K562 (cell line): ENCODE data around the gene TYRO3.

Experiments used
- CTCF ChIP-seq, 3 experiments: IDR thresholded peaks in 2 of 3; conservative IDR thresholded peaks in 1 of 3; 2 replicates each; pipeline ENCODE4 v1.5.1; 2011 to 2012; ENCODE audit warnings: low read length in 3 of 3, mild to moderate bottlenecking in 3 of 3, control low read depth in 2 of 3, improper control_type of control experiment in 1 of 3, inconsistent platforms in 1 of 3, low read depth in 1 of 3, mixed read lengths in 1 of 3, moderate library complexity in 1 of 3; ENCODE audit not compliant: insufficient read depth in 2 of 3
- FOXO4 ChIP-seq: fragments of 450-650 bp; formaldehyde crosslinking; IDR thresholded peaks from 2 replicates; pipeline ENCODE4 v1.4.0; 2020; ENCODE audit warnings: mild to moderate bottlenecking, moderate library complexity
- NR2C2 ChIP-seq, 2 experiments: fragments of 200-800 bp in 1 of 2; sonication (Bioruptor generic) in 1 of 2; sonication (generic) in 1 of 2; formaldehyde crosslinking in 1 of 2; IDR thresholded peaks; 2 replicates each; pipeline versions ENCODE4 v1.6.1 to v1.8.0; 2016 to 2022; ENCODE audit warnings: mild to moderate bottlenecking in 1 of 2, missing compliant biosample characterization in 1 of 2, missing genetic modification characterization in 1 of 2, missing genetic modification reagents in 1 of 2
- PHF21A ChIP-seq: fragments of 450-650 bp; IDR thresholded peaks from 2 replicates; pipeline ENCODE4 v1.6.1; 2017; ENCODE audit warnings: low read depth, borderline replicate concordance
- RFX5 ChIP-seq: IDR thresholded peaks from 2 replicates; pipeline ENCODE4 v1.6.1; 2011; ENCODE audit warnings: low read depth, mild to moderate bottlenecking, improper control_type of control experiment, low read length
- SMAD1 ChIP-seq: fragments of 150-350 bp; IDR thresholded peaks from 2 replicates; pipeline ENCODE4 v1.6.1; 2014; ENCODE audit warnings: low read length, low read depth; ENCODE audit not compliant: partially characterized antibody
- TAF1 ChIP-seq: IDR thresholded peaks from 2 replicates; pipeline ENCODE4 v1.6.1; 2011; ENCODE audit warnings: mild to moderate bottlenecking, low read length, moderate library complexity; ENCODE audit not compliant: insufficient read depth, control insufficient read depth, severe bottlenecking; ENCODE audit errors: extremely low read depth
- ZNF133 ChIP-seq: fragments of 250-450 bp; sonication (Bioruptor Pico); IDR thresholded peaks from 2 replicates; pipeline ENCODE4 v1.4.0; 2020; ENCODE audit warnings: mild to moderate bottlenecking

DNA sequence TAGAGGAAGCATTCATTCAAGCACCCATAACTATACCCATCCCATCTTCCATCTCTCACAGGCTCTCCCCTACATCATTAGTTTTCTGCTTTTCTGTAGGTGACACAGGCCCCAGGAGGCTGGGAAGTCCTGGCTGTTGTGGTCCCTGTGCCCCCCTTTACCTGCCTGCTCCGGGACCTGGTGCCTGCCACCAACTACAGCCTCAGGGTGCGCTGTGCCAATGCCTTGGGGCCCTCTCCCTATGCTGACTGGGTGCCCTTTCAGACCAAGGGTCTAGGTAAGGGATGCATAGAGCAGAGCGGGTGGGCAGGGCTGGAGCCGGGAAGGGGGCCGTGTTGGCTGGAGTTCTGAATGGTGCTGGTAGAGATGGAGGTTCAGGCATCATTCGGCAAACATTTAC lies 8.2 kb downstream of the TYRO3 start:
- TF ChIP-seq FOXO4 (no peak), PHF21A (no peak), NR2C2 (CRISPR knock-in tag; IDR thresholded peaks at IDR 0.05) (no peak), NR2C2 (tag; IDR thresholded peaks at IDR 0.05) (no peak), TAF1 (no peak), RFX5 (no peak), SMAD1 (no peak), ZNF133 (CRISPR knock-in tag) (no peak), CTCF (IDR thresholded peaks at IDR 0.05 in 2 of 3, conservative IDR thresholded peaks at IDR 0.05 in 1 of 3; ENCODE audit: insufficient read depth in 2 of 3, low read depth in 1 of 3, low read length in 3 of 3) (no peak)
